DMS79 (cell line): Measurements from ENCODE around the gene SLC4A2.
A peak's percentile ranks its signal among the peaks of the same experiment; 100 is the strongest.
"Not testable (repeated sequence)": the region's sequence is repeated elsewhere in the genome, so short reads cannot be mapped to it uniquely, and the experiment has no call there.

Experiments
- DNase-seq: peaks from one replicate; lab custom pipeline; 2025; lab: John Stamatoyannopoulos, UW

Gene SLC4A2

GRCh38 chr7:151059367-151060112 lies at the start of gene SLC4A2:
TSS of gene SLC4A2 (plus strand) at chr7:151059589. CDS start at chr7:151061988, 2,399 bp downstream.
- no peak for DNase-seq

- DNase-seq, result no peak
These were observed 49.4 kb upstream of the SLC4A2 start for GRCh38 chr7:151010037-151010306.

GRCh38 chr7:151010307-151011096 lies 48.9 kb upstream of the SLC4A2 start:
- no peak for DNase-seq

GRCh38 chr7:151011097-151011409 lies 48.3 kb upstream of the SLC4A2 start:
- no peak for DNase-seq

- not testable (repeated sequence) for DNase-seq
These were observed 47.8 kb upstream of the SLC4A2 start for GRCh38 chr7:151011616-151012015.

- no peak for DNase-seq
These were observed 47.2 kb upstream of the SLC4A2 start for GRCh38 chr7:151012031-151012692.

- DNase-seq, result no peak
These were observed 46.5 kb upstream of the SLC4A2 start for GRCh38 chr7:151012911-151013347.

- DNase-seq, result no peak
These were observed 46.0 kb upstream of the SLC4A2 start for GRCh38 chr7:151013356-151013732.

GRCh38 chr7:151013733-151014497 lies 45.5 kb upstream of the SLC4A2 start:
- no peak for DNase-seq

- no peak for DNase-seq
These were observed 44.4 kb upstream of the SLC4A2 start for GRCh38 chr7:151014950-151015349.

- DNase-seq, result no peak
These were observed 43.4 kb upstream of the SLC4A2 start for GRCh38 chr7:151015967-151016366.

- no peak for DNase-seq
These were observed 42.9 kb upstream of the SLC4A2 start for GRCh38 chr7:151016505-151016904.

GRCh38 chr7:151016942-151017341 lies 42.4 kb upstream of the SLC4A2 start:
- no peak for DNase-seq

- no peak for DNase-seq
These were observed 41.9 kb upstream of the SLC4A2 start for GRCh38 chr7:151017370-151017952.

- peak; percentile 36 for DNase-seq
These were observed 41.4 kb upstream of the SLC4A2 start for GRCh38 chr7:151017953-151018420.

- DNase-seq, result no peak
These were observed 40.8 kb upstream of the SLC4A2 start for GRCh38 chr7:151018421-151019129.

GRCh38 chr7:151019130-151019447 lies 40.3 kb upstream of the SLC4A2 start:
- DNase-seq, result no peak

- no peak for DNase-seq
These were observed 39.2 kb upstream of the SLC4A2 start for GRCh38 chr7:151020231-151020630.

GRCh38 chr7:151023232-151023631 lies 36.2 kb upstream of the SLC4A2 start:
- DNase-seq, result no peak

- DNase-seq, result no peak
These were observed 34.8 kb upstream of the SLC4A2 start, which contains the start of gene ATG9B for GRCh38 chr7:151024435-151025056. TSS of gene ATG9B (minus strand) at chr7:151024494. CDS start at chr7:151024423, 71 bp downstream.
